Brain pericyte (primary cell): ENCODE measurements around the gene FAM89A.

Source experiments
- DNase-seq: peaks from one replicate; pipeline ENCODE4 v3.0.0-alpha.2; 2012; ENCODE audit warnings: low read depth, low spot score

FAM89A gene

DNA sequence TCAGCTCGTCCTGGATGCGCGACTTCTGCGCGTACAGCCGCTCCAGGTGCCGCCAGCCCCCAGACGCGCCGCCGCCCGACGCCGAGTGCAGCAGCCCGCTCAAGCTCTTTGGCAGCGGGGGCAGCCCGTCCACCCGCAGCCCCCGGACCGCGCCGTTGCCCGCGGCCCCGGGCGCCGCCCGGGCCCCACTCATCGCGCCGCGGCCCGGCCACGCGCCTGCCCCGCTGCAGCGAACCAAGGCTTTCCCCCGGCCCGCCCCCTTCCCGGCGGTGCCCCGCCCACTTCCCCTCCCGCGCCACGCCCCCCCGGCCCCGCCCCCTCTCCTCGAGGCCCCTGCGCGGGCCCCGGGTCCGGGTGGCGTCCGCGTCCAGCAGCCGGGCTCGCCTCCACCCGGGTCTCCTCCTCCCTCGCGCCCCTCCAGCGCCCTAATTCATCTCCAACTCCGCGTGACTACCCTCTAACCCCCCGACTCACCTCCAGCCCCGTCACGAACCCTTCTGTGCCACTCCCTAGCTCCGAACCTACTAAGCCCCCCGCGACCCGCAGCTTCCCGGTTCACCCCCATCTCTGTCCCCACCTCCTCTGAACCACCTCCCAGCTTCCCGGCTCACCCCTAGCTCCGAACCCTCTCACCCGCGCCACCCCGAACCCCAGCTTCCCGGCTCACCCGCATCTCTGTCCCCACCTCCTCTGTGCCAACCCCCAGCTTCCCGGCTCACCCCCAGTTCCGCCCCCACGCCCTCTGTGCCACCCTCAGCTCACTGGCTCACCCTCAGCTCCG lies at the start of gene FAM89A:
FAM89A (minus strand) TSS at position 236 of the 781 bp plus-strand sequence; CDS start at position 193, 43 bp downstream.
- no peak for DNase-seq

DNA sequence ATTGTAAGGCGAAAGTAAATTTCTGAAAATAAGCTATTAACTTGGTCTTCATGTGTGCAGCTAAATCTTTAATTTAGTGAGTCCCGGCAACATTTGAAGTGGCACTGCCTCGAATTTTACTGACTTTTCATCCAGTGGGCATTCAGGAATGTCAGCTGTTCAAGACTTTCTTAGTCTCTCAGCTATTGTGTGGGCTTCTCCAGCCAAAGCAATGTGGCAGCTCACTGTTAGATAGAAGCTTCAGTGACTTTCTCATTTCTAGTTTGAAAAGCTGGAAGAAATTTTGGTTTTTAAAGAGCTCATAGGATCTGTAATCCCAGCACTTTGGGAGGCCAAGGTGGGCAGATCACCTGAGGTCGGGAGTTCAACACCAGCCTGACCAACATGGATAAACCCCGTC lies 44.3 kb upstream of the FAM89A start:
- DNase-seq: no peak

DNA sequence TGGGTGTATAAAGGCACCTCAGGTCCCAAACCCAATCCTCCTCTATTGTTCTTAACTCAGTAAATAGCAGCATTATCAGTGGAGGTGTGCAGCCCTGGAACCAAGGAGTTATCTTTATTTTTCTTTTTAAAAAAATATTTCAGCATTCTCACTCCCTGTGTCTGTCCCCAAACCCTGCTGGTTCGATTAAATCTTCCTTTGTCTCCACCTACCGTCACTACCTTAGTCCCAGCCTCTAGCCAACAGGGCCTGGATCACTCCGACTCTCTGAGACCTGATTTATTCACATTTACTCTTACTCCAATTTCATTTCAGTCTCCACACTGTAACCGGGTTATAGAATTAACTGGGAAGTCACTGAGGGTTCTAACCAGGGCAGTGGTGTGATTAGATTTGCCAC lies 39.1 kb upstream of the FAM89A start:
- no peak for DNase-seq

DNA sequence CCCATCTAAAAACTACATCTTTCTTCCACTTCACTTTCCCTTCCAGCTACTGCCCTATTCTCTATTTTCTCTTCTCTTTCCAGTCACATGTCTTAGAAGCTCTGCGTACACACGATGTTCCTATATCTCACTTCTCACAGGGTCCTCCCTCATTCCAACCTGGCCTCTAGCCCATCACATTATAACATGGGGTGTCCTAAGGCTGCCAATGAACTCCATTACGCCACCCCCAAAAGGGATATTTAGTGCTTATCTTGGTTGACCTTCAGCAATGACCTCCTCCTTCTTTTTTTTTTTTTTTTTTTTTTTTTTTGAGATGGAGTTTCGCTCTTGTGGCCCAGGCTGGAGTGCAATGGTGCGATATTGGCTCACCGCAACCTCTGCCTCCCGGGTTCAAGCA lies 38.2 kb upstream of the FAM89A start:
- DNase-seq: no peak

DNA sequence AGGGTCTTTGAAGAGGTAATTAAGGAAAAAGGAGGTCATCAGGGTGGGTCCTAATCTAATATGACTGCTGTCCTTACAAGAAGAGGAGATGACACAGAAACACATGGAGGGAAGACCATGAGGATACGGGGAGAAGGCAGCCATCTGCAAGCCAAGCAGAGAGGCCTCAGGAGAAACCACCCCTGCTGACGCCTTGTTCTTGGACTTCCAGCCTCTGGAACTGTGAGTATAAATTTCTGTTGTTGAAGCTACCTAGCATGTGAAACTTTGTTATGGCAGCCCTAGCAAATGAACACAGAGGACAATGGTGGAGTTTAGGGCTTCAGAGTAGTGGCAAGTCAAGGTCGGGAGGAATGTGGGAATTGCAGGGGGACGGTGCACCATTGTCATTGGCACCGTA lies 36.7 kb upstream of the FAM89A start:
- no peak for DNase-seq

DNA sequence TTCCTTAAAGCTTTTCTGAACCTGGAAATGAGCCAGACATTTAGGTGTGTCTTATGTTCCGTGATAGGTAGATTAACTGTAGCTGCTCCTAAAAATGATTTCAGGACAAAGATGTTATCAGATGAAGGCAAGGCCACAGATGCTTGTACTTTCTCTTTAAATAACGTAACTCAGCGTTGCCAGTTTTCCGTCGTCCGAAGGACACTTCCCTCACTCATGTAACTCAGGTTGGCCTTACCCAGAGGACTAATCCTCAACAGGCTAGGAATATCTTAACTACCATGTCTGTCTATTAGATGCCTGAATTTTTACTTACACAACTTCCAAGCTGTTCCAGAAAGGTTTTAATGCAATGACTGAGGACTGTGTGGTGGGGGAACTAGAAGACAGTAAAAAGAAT lies 35.4 kb upstream of the FAM89A start:
- DNase-seq: no peak

DNA sequence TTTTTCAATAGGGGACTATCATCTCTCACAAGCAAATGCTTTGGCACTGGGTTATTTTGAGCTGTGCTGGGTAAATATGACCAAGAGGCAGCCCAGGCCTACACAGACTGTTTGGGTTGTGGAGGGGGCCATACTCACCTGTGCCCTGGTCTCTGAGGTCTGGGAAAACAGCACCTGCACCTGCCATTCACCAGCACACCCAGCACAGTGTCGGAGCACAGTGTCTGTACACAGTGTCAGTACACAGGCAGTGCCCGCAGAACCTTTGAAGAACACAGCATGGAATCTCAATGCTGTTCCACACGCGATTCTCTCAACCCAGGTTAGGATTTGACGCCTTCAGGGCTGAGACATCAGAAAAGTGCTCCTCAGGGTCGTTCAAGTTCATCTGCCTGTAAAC lies 35.0 kb upstream of the FAM89A start:
- DNase-seq: no peak

DNA sequence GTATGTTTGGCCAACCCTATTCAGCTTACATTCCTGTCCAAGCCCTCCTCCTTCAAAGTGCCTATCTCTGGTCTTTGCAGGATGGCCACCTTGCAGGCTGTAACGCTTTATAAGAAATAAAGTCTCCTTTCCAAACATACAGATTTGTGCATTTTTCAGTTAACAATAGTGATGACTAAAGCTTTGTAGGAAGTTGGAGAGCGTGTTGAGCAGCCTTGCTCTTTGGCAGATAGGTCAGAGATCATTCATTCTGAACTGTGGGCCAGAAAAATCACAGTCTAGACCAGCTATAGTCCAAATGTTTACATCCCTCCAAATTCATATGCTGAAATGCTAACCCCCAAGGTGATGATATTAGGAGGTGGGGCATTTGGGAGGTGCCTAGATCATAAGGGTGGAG lies 34.0 kb upstream of the FAM89A start:
- DNase-seq: no peak

DNA sequence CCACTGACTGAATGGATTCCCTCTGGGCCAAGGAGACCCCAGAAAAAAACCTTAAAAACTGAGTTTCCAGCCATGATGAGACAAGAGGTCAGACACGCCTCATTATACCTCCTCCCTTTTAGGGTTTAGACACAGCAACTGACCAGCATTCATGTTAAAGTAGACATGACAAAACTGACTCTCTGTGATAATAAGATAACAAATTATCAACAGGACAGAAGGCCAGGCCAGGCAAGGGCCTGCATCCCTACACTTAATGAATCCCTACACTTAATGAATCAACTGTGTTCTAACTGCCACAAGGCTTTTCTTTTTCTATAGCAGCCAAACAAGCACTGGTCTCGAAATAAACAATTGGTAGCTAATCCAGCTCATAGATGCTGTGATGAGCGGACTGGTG lies 33.3 kb upstream of the FAM89A start:
- DNase-seq: no peak

DNA sequence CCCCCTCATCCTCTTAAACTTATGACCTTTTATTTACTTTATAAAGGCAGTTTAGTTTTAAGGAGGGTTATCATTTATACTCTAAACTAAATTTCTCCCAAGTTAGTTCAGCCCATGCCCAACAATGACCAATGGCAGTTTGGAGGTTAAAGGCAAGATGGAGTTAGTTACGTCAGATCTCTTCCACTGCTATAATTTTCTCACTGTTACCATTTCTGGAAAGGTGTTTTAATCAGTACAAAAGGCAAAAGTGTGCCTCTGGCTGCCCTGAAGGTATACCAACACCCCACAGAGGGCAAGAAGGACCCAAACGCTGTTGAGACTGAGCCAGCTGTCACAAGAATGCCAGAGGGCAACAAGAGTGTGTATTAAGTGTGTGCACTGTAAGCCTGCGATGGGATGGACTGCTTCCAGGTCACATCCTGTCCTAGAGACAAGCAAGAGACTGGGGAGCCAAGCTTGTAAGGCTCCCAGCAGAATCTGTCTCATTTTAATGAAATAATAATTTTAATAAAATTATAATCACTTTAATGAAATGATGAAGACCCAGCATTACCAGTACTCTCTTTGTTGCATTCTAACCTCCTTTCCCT lies 32.5 kb upstream of the FAM89A start:
- no peak for DNase-seq

DNA sequence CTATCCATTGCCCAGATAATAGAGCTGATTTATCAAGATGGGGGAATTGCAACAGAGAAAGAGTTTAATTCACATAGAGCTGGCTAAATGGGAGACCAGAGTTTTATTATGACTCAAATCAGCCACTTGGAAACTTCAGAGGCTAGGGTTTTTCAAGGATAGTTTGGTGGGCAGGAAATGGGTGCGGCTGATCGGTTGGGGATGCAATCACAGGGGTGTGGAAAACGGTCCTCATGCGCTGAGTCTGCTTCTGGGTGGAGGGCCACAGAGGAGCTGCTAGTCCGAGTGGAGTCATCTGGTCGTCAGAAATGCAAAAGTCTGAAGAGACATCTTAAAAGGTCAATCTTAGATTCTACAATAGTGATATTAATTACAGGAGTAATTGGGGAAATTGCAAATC lies 32.0 kb upstream of the FAM89A start:
- no peak for DNase-seq

DNA sequence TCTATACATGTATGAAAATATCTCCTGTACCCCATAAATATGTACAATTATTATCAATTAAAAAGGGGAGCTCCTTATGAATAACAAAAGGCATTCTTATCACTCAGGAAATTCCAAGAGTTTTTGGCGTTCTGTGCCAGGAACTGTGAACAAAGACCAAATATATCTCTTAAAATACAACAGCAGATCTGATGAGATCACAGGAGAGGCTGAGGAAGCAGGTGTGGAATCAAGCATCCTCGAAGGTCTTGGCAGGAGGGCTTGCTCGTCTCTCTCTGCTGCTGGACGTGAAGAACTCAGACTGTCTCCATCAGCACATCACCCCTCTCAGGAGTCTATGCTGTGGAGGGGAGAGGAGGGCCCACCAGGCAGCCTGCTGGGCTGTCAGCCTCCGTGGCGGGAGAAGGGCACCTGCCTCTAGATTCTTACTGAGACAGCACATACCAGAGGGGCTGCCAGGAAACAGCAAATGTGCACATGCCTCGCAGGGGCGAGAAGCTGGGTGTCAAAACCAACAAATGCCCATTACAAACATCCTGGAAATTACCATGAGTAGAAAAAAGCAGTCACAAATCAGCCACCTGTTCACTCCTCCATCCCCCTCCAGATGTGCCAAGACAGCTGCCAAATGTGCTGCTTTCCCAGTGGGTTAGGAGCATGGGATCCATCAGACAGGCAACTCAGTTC lies 30.8 kb upstream of the FAM89A start:
- DNase-seq: no peak

DNA sequence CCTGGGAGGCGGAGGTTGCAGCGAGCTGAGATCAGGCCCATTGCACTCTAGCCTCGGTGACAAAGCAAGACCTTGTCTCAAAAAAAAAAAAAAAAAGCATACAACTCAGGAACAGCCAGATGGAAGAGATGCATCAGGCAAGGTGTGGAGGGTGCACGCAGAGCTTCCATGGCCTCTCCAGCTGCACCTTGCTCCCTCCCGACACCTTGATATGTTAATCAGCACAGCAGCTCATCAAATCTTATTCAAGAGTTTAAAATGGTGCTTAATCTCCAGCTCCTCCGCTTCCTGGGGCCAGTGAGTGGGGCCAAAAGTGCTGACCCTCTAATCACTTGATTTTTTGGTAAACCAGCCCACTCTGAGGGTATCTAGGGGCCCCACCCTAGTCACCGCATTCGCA lies 29.3 kb upstream of the FAM89A start:
- DNase-seq: no peak

DNA sequence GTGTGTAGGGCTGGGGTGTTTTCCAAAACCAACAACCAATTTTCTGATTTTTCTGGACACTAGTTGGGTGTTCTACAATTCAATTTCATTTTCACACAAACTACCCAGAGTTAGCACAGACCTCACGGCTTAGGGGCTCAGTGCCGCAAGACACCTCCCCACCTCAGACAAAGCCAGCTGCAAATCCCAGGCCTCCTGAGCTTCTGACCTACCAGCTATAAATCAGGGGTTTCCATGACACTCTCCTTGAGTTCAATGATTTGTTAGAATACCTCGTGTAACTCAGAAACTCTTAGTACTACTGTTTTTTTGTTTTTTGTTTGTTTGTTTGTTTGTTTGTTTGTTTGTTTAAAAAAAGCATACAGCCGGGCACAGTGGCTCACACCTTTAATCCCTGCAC lies 28.7 kb upstream of the FAM89A start:
- no peak for DNase-seq

DNA sequence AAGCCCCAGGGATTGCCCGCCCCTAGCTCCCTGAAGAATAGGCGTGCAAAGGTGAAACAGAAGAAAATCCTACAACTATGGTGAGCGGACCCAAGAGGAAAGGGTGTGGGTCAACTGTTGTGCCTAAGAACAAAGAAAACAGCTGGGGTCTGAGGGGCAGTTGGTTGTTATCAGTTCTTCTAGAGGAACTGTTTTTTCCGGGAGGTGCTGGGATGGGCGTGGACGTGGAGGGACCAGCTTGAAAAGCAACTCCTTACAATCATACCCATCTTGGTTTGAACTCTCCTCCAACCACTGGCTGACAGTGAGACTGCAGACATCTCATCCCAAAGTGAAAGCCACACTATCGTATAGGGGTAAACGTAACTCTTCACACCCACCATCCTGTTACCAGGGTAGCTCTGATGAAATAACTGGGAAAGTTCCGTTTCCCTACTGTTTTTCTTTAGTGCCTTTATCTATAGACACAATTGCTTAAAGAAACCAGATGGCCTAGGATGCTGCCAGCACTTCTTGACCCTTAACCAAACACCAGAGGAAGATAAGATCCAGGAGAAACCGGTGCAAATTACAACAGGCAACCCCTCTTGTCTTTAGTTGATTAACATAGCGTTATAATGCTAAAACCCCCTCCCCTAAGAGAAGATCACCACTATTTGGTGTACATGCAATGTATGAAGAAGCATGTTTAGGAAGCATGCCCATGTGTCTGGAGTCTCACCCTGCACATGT lies 25.6 kb upstream of the FAM89A start:
- no peak for DNase-seq

DNA sequence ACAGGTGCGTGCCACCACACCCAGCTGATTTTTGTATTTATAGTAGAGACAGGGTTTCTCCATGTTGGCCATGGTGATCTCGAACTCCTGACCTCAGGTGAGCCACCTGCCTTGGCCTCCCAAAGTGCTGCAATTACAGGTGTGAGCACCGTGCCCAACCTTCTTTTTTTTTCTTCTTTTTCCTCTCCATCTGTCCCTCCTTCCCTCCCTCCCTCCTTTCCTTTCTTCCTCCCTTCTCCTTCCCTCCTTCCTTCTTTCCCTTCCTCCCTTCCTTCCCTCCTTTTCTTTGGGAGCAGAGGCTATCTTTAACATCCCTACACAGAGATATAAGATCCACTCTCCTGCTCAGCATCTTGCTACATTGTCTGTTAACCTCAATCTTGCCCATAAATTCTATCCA lies 24.4 kb upstream of the FAM89A start:
- DNase-seq: no peak

DNA sequence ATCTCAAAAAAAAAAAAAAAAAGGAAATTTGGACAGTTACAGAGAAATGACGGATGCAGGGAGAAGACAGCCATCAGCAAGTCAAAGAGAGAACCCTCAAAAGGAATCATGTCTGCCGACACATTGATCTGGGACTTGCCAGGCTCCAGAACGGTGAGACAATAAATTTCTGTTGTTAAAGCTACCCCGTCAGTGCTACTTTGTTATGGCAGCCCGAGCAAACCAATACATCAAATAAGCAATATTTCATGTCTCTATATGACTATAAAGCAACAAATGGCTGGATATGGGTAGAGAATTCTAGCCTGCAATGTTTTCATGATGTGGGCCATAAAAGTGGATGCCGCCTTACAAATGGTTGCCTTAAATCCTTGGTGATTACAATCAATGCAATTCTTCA lies 23.3 kb upstream of the FAM89A start:
- DNase-seq: no peak

DNA sequence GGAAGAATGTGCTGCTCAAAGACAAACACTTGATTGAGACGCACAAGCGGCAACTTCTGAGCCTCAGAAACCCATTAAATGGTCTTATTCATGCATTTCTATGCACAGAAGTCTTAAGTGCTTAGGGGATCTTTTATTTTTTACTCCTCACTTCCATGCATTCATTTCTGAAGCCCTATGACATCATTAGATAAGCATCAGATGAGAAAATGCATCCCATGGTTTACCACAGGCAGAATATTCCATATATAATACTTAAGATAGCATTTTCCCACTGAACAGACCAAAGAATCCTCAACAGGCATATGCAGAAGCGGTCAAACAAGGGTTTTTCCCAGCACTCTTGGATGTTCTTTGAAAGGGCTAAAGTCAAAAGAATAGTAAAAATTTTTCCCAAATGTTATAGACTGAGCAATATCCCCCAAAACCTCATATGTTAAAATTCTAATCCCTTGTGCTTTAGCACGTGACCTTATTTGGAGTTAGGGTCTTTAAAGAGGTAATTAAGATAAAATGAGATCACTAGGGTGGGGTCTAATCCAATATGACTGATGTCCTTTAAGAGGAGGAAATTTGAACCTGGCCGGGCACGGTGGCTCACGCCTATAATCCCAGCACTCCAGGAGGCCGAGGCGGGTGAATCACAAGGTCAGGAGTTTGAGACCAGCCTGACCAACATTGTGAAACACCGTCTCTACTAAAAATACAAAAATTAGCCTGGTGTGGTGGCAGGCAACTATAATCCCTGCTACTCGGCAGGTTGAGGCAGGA lies 22.6 kb upstream of the FAM89A start:
- no peak for DNase-seq

DNA sequence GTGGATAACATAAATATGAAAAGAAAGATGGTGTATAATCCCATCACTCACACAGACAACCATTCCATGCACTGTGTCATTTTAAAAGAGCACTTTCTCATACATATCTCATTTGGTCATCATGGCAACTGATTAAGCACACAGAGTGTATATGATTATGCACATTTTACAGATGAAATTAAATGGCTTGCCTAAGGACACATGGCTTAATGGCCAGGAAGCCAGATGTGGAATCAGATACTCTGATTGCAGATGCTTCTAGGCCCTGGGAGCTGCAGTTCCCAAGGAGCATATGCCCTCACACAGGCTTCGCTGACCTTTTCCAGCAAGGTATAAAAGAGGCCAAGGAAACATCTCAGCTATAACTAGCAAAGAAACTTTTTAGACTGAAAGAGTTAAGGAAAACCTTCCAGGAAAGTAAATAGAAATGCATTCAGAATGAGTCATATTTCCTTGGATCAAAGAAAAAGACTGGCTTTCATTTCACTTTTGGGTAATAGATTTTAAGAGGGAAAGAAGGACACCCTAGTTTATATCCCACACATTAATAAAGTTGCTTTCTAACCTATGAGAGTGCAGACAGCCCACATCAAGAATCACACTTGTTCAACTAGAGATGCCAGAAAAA lies 19.6 kb upstream of the FAM89A start:
- no peak for DNase-seq

DNA sequence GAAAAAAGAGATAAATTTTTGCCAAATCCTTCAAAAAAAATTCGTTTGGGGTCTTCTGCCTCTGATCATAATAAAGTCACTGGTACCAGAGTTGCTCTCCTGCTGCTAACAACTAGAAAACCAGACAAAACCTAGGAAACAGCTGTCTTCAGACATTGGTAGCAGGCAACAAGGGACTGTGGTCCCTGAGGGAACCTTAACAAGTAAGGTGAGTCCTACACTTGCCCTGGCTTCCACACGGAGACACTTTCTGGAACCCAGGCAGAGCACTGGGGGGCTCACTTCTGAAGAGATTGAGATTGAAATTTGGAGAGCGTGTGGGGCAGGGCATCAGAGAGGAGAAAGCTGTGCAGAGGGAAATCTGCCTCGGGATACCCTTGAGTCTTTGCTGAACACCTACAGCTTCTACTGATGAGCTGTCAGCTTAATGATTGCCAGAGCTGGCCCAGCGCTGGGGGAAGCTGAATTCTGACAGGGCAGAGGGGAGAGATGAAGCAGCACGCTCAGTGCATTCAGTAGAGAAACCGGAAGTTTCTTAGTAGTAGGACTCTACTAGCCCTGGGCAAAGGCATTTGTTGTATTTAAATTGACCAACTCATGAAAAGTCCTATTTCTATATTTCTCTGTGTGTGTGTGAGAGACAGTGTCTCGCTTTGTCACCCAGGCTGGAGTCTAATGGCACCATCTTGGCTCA lies 18.5 kb upstream of the FAM89A start:
- DNase-seq: no peak

DNA sequence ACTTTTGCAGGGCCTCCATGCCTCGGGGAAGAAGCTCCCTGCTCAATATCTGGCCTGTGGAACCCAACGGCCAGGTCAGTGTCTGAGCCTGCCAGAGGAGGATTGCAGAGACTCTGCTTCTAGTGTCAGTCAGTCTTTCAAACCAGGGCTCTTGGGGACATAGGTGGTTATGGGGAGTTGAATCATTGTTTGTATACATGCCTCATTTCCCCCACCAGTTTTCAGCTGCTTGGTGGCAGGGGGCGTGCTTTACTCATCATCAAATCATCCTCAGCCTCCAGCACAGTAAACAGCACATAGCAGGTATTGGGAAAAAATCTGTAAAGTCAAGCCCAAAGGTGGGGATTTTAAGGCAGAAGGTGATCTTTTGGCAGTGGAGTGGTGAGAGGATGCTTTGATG lies 17.4 kb upstream of the FAM89A start:
- no peak for DNase-seq
